Retinal pigment epithelial cell (primary cell): ENCODE measurements around the gene RAD23A.

ENCODE experiments used
- DNase-seq: peaks from one replicate; pipeline ENCODE4 v3.0.0-alpha.2; 2010; ENCODE audit warnings: low read depth
- H3K4me3 ChIP-seq: 2 replicates; pipeline ENCODE4 v1.5.1; 2011; ENCODE audit warnings: mild to moderate bottlenecking, low read length, control low read depth, moderate library complexity
- TF ChIP-seq, protein P1 (sequence below): conservative IDR thresholded peaks from 2 replicates; pipeline ENCODE4 v1.5.1; 2011; ENCODE audit warnings: low read depth, low read length, control low read depth, inconsistent platforms

The RAD23A gene

DNA sequence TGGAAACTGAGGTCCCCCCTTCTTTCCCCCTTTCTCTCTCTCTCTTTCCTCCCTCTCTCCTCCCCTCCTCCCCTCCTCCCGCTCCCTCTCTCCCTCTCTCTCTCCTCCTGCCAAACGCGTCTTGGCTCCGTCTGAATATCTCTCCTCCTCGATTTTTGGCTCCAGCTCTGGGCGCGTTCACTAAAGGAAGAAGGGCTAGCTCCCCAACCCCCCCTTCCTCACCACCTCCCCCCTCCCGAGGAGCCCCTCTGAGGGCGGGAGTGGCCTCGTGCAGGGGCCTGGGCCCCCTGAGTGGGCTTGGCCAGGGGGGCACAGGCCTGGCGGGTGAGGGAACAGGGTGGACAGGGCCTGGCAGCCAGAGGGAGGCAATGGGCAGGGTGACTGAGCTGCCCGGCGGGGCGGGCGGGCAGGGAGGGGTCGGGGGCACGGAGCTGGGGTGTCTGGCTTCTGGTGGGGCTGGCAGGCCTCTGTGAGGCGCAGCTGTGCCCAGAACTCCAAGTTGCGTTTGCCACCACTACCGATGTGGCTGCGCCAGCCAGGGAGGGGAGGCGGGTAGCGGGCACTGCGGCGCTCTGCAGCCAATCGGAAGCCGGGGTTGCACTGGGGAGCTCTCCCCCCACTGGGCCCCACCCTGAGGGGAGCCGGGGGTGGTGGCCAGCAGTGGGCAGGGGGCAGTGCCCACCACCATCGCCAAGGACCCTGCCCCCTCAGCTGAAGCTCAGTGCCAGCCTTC, 56.7 kb downstream of the RAD23A start:
- no peak overlapping the region for H3K4me3 ChIP-seq
- no peak for DNase-seq
- TF ChIP-seq, protein P1, sequence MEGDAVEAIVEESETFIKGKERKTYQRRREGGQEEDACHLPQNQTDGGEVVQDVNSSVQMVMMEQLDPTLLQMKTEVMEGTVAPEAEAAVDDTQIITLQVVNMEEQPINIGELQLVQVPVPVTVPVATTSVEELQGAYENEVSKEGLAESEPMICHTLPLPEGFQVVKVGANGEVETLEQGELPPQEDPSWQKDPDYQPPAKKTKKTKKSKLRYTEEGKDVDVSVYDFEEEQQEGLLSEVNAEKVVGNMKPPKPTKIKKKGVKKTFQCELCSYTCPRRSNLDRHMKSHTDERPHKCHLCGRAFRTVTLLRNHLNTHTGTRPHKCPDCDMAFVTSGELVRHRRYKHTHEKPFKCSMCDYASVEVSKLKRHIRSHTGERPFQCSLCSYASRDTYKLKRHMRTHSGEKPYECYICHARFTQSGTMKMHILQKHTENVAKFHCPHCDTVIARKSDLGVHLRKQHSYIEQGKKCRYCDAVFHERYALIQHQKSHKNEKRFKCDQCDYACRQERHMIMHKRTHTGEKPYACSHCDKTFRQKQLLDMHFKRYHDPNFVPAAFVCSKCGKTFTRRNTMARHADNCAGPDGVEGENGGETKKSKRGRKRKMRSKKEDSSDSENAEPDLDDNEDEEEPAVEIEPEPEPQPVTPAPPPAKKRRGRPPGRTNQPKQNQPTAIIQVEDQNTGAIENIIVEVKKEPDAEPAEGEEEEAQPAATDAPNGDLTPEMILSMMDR: no peak

DNA sequence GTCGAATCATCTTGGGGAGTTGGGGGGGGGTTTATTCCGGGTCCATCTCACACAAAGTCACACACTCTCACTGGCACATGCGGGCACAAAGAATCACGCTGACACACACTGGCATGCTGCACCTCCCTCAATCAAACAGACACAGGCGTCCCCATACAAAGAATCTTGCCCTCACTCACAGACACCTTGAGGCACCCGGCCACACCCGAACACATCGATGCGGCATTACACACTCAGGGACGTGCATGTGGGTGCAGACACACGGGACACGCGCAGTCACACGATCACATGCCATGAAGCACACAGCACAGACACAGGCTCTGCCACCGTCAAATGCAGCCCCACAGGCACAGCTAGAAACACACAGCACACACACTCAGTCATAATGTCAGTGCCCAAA, 57.4 kb downstream of the RAD23A start:
- TF ChIP-seq, protein P1: no peak
- H3K4me3 ChIP-seq: no peak overlapping the region
- DNase-seq: no peak
